HEK293 (cell line): ENCODE results near the gene PTPRA.

ENCODE experiments used
- CTCF ChIA-PET: fragments of 350-600 bp; formaldehyde crosslinking; extraction: SDS; loops from one replicate; lab custom pipeline; 2021; ENCODE audit warnings: antibody characterized with exemption; lab: Yijun Ruan, JAX
- POLR2A ChIA-PET: fragments of 300-600 bp; formaldehyde crosslinking; extraction: SDS; loops from one replicate; lab custom pipeline; 2020; ENCODE audit warnings: antibody characterized with exemption, inconsistent platforms; lab: Yijun Ruan, JAX
- H3K27ac ChIP-seq: fragments of 200-500 bp; sonication (Bioruptor generic); 2 replicates; pipeline ENCODE4 v1.5.1; 2014; ENCODE audit warnings: low read depth, low read length, control low read depth, inconsistent platforms; ENCODE audit errors: extremely low read depth
- H3K36me3 ChIP-seq, 2 experiments: fragments of 200-500 bp in 1 of 2; sonication (Bioruptor generic) in 1 of 2; 1 replicate in 1 of 2; 2 replicates in 1 of 2; pipeline ENCODE4 v1.5.1; 2014 to 2017; ENCODE audit warnings: inconsistent platforms in 2 of 2, low read length in 2 of 2; ENCODE audit not compliant: control insufficient read depth in 2 of 2, insufficient read depth in 1 of 2
- H3K4me1 ChIP-seq: fragments of 200-500 bp; sonication (Bioruptor generic); 2 replicates; pipeline ENCODE4 v1.5.1; 2014; ENCODE audit warnings: mild to moderate bottlenecking, low read length, inconsistent platforms; ENCODE audit not compliant: control insufficient read depth, insufficient read depth
- H3K4me3 ChIP-seq: 2 replicates; pipeline ENCODE4 v1.5.1; 2011; ENCODE audit warnings: low read depth, mild to moderate bottlenecking, control low read depth, low read length, moderate library complexity
- H3K9me3 ChIP-seq: fragments of 200-500 bp; sonication (Bioruptor generic); 2 replicates; pipeline ENCODE4 v1.5.1; 2014; ENCODE audit warnings: low read depth, low read length, inconsistent platforms; ENCODE audit not compliant: control insufficient read depth, insufficient read depth
- REPIN1 ChIP-seq: fragments of 450-650 bp; formaldehyde crosslinking; IDR thresholded peaks from 2 replicates; pipeline ENCODE4 v1.5.1; 2017; ENCODE audit warnings: missing biosample characterization, missing genetic modification characterization, low read depth
- SCRT2 ChIP-seq: fragments of 450-650 bp; formaldehyde crosslinking; IDR thresholded peaks from 2 replicates; pipeline ENCODE4 v1.5.1; 2016; ENCODE audit warnings: missing biosample characterization, missing genetic modification characterization
- ZBTB17 ChIP-seq: fragments of 450-650 bp; formaldehyde crosslinking; IDR thresholded peaks from 2 replicates; pipeline ENCODE4 v1.5.1; 2016; ENCODE audit warnings: missing biosample characterization, missing genetic modification characterization
- ZFP3 ChIP-seq: fragments of 450-650 bp; formaldehyde crosslinking; IDR thresholded peaks from 2 replicates; pipeline ENCODE4 v1.5.1; 2016; ENCODE audit warnings: low read depth, missing biosample characterization, missing genetic modification characterization
- ZNF114 ChIP-seq: fragments of 450-650 bp; formaldehyde crosslinking; IDR thresholded peaks from 2 replicates; pipeline ENCODE4 v1.5.0; 2017; ENCODE audit warnings: missing biosample characterization, missing genetic modification characterization
- ZNF140 ChIP-seq: fragments of 450-650 bp; formaldehyde crosslinking; IDR thresholded peaks from 2 replicates; pipeline ENCODE4 v1.5.1; 2016; ENCODE audit warnings: missing biosample characterization, missing genetic modification characterization
- ZNF175 ChIP-seq: fragments of 450-650 bp; formaldehyde crosslinking; IDR thresholded peaks from 2 replicates; pipeline ENCODE4 v1.5.1; 2016; ENCODE audit warnings: missing biosample characterization, missing genetic modification characterization
- ZNF19 ChIP-seq: fragments of 450-650 bp; formaldehyde crosslinking; IDR thresholded peaks from 2 replicates; pipeline ENCODE4; 2016; ENCODE audit warnings: missing biosample characterization, missing genetic modification characterization, low read depth
- ZNF394 ChIP-seq: fragments of 450-650 bp; formaldehyde crosslinking; IDR thresholded peaks from 2 replicates; pipeline ENCODE4 v1.5.1; 2016; ENCODE audit warnings: missing biosample characterization, missing genetic modification characterization, mild to moderate bottlenecking, moderate library complexity, borderline replicate concordance
- ZNF473 ChIP-seq: fragments of 450-650 bp; formaldehyde crosslinking; IDR thresholded peaks from 2 replicates; pipeline ENCODE4 v1.5.1; 2017; ENCODE audit warnings: missing biosample characterization, missing genetic modification characterization
- ZNF645 ChIP-seq: fragments of 450-650 bp; formaldehyde crosslinking; IDR thresholded peaks from 2 replicates; pipeline ENCODE4; 2016; ENCODE audit warnings: missing biosample characterization, missing genetic modification characterization
- ZNF660 ChIP-seq: fragments of 450-650 bp; IDR thresholded peaks from 2 replicates; pipeline ENCODE4 v1.5.1; 2018; ENCODE audit warnings: missing biosample characterization, mild to moderate bottlenecking, missing genetic modification characterization
- ZNF837 ChIP-seq: fragments of 450-650 bp; formaldehyde crosslinking; IDR thresholded peaks from 2 replicates; pipeline ENCODE4 v1.5.1; 2016; ENCODE audit warnings: missing biosample characterization, missing genetic modification characterization
- TF ChIP-seq, protein P1 (sequence below): fragments of 450-650 bp; formaldehyde crosslinking; IDR thresholded peaks from 2 replicates; pipeline ENCODE4 v1.5.0; 2017; ENCODE audit warnings: missing biosample characterization, missing genetic modification characterization, borderline replicate concordance
- TF ChIP-seq, protein P2 (sequence below): fragments of 450-650 bp; formaldehyde crosslinking; IDR thresholded peaks from 2 replicates; pipeline ENCODE4 v1.5.1; 2017; ENCODE audit warnings: missing biosample characterization, missing genetic modification characterization
- TF ChIP-seq, protein P3 (sequence below): fragments of 450-650 bp; formaldehyde crosslinking; IDR thresholded peaks from 2 replicates; pipeline ENCODE4 v1.5.1; 2016; ENCODE audit warnings: missing biosample characterization, missing genetic modification characterization, borderline replicate concordance

The PTPRA gene

GRCh38 chr20:2902818-2903217, 29.5 kb downstream of the PTPRA start (continued):
- TF ChIP-seq, protein P1, sequence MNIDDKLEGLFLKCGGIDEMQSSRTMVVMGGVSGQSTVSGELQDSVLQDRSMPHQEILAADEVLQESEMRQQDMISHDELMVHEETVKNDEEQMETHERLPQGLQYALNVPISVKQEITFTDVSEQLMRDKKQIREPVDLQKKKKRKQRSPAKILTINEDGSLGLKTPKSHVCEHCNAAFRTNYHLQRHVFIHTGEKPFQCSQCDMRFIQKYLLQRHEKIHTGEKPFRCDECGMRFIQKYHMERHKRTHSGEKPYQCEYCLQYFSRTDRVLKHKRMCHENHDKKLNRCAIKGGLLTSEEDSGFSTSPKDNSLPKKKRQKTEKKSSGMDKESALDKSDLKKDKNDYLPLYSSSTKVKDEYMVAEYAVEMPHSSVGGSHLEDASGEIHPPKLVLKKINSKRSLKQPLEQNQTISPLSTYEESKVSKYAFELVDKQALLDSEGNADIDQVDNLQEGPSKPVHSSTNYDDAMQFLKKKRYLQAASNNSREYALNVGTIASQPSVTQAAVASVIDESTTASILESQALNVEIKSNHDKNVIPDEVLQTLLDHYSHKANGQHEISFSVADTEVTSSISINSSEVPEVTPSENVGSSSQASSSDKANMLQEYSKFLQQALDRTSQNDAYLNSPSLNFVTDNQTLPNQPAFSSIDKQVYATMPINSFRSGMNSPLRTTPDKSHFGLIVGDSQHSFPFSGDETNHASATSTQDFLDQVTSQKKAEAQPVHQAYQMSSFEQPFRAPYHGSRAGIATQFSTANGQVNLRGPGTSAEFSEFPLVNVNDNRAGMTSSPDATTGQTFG (tag by site-specific recombination), result no peak

- H3K4me1 ChIP-seq, result peaks cover 7% of the 10 kb centered on the region
- H3K36me3 ChIP-seq, result no peaks in the 10 kb centered on the region; a peak in 1 of 3 replicates
- H3K4me3 ChIP-seq, result no peak overlapping the region
- H3K9me3 ChIP-seq, result no peaks in the 10 kb centered on the region
- TF ChIP-seq, protein P2, sequence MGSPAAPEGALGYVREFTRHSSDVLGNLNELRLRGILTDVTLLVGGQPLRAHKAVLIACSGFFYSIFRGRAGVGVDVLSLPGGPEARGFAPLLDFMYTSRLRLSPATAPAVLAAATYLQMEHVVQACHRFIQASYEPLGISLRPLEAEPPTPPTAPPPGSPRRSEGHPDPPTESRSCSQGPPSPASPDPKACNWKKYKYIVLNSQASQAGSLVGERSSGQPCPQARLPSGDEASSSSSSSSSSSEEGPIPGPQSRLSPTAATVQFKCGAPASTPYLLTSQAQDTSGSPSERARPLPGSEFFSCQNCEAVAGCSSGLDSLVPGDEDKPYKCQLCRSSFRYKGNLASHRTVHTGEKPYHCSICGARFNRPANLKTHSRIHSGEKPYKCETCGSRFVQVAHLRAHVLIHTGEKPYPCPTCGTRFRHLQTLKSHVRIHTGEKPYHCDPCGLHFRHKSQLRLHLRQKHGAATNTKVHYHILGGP (tag by site-specific recombination), result no peak
- TF ChIP-seq ZFP3 (tag by site-specific recombination), result no peak
- no peak for TF ChIP-seq ZNF19 (tag by site-specific recombination)
- TF ChIP-seq ZNF114 (tag by site-specific recombination), result no peak
- TF ChIP-seq REPIN1 (tag by site-specific recombination), result no peak
- no peak for TF ChIP-seq ZNF394
- TF ChIP-seq ZNF175 (tag by site-specific recombination), result no peak
- no peak for TF ChIP-seq ZNF140
- TF ChIP-seq ZNF645, result no peak
- no peak for TF ChIP-seq ZBTB17 (tag by site-specific recombination)
- TF ChIP-seq ZNF473, result no peak
- TF ChIP-seq ZNF660 (tag by site-specific recombination), result no peak
- no peak for TF ChIP-seq ZNF837
- TF ChIP-seq SCRT2 (tag by site-specific recombination), result no peak
- TF ChIP-seq, protein P3, sequence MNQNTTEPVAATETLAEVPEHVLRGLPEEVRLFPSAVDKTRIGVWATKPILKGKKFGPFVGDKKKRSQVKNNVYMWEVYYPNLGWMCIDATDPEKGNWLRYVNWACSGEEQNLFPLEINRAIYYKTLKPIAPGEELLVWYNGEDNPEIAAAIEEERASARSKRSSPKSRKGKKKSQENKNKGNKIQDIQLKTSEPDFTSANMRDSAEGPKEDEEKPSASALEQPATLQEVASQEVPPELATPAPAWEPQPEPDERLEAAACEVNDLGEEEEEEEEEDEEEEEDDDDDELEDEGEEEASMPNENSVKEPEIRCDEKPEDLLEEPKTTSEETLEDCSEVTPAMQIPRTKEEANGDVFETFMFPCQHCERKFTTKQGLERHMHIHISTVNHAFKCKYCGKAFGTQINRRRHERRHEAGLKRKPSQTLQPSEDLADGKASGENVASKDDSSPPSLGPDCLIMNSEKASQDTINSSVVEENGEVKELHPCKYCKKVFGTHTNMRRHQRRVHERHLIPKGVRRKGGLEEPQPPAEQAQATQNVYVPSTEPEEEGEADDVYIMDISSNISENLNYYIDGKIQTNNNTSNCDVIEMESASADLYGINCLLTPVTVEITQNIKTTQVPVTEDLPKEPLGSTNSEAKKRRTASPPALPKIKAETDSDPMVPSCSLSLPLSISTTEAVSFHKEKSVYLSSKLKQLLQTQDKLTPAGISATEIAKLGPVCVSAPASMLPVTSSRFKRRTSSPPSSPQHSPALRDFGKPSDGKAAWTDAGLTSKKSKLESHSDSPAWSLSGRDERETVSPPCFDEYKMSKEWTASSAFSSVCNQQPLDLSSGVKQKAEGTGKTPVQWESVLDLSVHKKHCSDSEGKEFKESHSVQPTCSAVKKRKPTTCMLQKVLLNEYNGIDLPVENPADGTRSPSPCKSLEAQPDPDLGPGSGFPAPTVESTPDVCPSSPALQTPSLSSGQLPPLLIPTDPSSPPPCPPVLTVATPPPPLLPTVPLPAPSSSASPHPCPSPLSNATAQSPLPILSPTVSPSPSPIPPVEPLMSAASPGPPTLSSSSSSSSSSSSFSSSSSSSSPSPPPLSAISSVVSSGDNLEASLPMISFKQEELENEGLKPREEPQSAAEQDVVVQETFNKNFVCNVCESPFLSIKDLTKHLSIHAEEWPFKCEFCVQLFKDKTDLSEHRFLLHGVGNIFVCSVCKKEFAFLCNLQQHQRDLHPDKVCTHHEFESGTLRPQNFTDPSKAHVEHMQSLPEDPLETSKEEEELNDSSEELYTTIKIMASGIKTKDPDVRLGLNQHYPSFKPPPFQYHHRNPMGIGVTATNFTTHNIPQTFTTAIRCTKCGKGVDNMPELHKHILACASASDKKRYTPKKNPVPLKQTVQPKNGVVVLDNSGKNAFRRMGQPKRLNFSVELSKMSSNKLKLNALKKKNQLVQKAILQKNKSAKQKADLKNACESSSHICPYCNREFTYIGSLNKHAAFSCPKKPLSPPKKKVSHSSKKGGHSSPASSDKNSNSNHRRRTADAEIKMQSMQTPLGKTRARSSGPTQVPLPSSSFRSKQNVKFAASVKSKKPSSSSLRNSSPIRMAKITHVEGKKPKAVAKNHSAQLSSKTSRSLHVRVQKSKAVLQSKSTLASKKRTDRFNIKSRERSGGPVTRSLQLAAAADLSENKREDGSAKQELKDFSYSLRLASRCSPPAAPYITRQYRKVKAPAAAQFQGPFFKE (tag by site-specific recombination), result no peak
- ChIA-PET CTCF (interaction anchor here (0.6 to 0.7 kb wide), 2 partner anchors 9 to 39 kb away, joined by 3 to 4 read pairs; no protein-coding TSS in a partner anchor), POLR2A (no interaction called here)
- no peak overlapping the region for H3K27ac ChIP-seq
Measured at GRCh38 chr20:2903686-2904085, 30.4 kb downstream of the PTPRA start.
